HG03565 (cell line): ENCODE results near the gene SMIM21.

Experiments used
- ATAC-seq: cut with Tn5 transposase; IDR thresholded peaks from one replicate; pipeline ENCODE4 v1.9.1; 2021; ENCODE audit warnings: mild to moderate bottlenecking, moderate library complexity; ENCODE audit not compliant: unreplicated experiment

SMIM21 gene

DNA sequence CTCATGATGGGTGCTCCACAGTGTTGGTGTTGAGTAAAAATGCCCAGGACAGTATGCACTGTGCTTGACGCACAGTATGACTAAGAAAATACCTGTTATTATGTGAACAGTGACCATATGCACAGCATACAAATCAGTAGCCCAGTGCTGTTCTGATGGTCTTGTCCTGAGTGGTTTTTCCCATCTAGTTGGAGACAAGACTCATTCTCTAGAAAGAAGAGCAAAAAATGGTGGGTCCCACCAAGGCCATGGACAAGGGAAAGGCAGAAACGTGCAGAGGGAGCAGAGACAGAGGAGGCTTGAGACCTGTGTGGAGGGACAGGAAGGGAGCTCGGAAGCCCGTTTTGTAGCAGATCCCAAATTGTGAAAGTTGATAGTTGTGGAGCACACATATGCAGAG is 987 bp upstream of the SMIM21 start:
- no peak for ATAC-seq

DNA sequence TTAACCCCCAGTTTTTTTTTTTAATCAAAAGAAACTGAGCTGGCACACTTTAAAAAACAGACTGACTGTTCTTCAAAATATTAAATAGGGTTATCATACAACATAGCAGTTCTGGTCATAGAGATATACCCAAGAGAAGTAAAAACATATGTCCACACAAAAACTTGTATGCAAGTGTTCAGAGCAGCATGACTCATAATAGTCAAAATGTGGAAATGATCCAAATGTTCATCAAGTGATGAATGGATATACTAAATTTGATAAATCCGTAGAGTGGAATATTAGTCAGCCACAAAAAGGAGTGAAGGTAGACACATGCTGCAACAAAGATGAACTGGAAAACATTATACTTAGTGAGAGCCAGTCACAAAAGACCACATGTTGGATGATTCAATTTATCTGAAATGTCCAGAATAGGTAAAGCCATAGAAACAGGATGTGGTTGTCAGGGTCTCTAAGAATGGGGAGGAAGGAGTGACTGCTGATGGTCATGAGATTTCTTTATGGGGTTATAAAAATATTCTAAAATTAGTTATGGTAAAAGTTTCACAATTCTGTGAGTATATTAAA is 5.1 kb downstream of the SMIM21 start:
- no peak for ATAC-seq

DNA sequence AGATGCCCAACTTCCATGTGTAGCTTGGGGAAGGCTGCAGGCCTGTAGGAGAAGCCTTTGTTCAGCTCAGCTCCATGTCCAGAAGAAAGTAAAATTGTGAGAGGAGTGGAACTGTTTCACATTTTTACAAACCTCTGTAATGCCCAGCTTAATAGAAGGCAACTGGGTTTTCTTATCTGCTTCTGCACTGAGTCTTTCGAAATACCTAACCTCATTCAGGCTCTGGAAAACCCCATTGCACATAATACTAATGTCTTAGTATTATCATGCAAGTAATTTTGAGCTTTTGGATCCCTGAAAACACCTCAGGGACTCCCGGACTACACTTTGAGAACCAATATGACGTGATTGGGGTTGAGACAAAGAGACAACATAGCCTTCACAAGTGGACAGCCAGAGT is 5.8 kb downstream of the SMIM21 start:
- ATAC-seq = no peak

DNA sequence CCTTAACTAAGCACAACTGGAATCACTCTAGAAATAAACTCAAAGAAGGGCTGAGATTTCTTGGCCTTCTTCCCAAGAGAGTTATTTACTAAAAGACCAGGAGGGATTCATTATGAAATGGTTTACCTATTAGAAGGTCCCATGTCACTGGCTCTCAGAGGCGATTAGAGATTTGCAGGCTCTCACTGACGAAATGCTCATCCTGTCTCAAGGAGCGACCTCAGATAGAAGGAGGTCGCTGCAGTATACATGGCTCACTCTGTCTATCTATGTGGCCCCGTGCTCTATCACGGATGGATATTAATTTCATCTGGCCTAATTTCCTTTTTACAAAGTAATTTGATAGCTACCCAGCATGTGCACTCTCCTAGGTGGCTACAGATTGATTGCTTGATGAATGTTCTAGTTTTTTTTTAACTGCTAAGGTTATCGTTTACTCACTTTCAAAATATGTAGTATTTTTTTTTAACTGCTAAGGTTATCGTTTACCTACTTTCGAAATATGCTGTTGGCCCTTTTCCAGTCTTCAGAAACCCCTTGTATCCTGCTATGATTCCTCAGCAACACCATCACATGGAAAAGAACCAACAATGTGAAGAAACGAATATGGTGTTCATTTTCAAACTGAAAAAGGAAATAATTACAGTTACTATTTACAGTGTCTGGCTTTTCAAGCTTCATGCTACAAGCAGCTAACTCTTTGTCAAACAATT is 9.1 kb downstream of the SMIM21 start:
- ATAC-seq = no peak

DNA sequence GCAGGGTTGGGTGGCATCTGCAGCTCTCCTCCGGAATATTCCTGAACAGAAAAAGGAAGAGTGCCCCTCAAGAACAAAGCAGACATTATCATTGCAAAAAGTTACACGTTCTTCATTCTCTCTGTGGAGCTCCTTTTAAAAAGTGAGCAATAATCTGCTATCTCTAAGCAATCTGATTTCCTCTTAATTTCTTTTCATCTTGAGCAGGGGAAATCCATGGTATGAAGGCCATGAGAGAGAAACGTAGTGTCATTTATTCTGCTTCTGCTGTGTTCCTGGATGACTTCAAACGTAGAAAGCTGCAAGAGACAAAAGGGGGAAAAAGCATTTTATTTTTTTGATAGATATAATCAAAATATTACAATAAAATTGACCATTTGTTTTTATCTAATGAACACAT is 16.9 kb downstream of the SMIM21 start:
- ATAC-seq = no peak

DNA sequence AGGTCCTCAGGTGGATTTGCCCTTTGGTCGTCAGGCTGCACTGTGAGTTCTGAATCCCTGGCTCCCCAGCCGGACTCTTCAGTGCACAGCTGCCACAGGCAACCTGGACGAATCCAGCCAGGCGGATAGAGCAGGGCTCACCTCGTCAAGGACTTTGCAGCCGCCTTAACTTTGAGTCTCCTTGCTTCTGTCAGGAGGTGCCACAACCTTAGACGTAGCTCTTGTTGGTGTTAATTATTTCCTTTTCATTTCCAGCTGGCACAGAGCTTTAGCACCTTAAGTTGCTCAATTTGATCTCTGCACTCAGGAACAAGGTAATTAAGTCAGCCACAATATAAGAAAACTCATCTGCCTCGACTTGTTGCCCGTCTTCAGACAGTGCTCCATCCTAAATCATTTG is 17.7 kb downstream of the SMIM21 start:
- no peak for ATAC-seq

DNA sequence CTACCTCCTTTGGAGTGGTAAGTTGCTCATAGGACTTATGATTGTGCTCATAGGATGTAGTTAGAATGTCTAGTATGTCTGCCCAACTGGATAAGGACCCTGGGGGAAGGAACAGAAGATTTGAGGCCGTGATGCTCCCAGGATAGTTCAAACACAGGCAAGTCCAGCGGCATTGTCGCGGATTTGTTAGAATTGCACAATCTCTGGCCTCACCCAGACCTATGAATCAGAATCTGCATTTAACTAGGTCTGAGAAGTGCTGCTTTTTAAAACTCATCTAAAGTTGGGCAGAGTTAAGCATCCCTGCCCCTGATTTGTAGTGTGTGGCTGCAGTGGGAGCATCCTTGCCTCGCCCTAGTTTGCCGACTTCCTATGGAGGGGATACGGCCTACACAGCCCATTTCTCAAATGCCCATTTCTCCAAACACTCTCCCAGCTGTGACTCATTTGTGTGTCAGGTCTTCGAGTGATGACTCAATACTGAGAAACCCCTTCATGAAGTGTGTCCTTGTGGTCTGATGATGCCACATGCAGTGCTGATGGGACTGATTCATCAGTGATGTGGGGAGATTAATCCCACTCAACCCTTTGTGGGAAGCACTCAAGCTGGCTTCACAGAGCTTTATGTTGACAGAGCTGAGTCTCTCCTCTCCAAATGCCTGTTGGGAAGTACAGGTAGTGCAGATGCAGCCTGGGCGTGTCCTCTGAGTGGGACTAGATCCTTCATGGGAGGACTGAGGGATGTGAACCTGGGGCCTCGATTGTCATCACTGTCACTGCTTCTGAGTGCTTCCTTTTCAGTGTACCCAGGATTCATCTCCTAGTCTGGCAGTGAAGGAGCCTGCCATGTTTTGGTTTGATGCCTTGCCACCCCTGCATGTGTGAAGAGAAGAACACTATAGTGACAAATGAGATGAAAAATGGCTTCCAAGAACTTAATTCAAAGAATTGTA is 18.7 kb downstream of the SMIM21 start:
- ATAC-seq = no peak

DNA sequence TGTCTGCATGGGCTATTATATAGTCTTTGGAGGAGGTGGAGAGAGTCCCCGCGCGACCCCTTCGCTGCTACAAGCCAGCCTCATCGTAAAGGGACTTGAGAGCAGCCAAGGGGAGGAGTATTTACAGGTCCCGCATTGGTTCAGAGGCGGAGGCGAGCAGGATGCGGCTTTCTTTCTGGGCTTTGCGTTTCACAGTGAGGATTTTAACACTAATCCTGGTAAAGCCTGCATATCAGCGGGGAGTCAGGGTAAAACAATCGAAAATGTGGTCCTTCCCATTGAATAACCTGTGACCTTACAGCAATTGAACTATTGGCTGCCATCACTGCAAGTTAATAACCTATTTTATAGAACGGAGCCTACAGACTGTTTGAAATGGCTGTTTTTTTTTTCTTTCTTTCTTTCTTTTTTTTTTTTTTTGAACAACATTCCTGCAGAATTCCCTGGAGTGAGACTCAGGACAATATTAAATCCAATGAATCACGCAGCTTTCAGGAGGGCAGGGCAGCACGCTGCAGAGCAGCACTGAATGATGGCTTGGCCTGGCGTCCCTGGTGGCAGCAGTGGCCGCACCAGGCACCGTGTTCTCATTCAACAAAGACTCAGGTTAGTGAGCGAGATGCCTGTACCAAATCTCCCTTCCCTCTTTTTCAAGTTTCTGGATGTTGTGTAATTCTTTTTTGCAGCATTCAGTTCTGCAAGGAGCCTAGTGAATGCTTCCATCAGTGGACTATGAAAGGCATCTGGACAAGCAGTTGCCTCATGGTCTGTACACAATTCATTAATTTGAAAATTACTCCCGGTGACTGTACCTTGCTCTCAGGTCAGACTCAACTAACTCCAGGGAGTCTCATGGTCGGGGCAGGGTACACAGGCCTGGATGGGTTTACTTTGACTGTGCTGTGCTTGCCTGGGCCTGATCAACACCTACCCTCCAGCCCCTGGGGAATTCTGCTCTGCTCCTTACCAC is 19.8 kb downstream of the SMIM21 start:
- no peak for ATAC-seq

DNA sequence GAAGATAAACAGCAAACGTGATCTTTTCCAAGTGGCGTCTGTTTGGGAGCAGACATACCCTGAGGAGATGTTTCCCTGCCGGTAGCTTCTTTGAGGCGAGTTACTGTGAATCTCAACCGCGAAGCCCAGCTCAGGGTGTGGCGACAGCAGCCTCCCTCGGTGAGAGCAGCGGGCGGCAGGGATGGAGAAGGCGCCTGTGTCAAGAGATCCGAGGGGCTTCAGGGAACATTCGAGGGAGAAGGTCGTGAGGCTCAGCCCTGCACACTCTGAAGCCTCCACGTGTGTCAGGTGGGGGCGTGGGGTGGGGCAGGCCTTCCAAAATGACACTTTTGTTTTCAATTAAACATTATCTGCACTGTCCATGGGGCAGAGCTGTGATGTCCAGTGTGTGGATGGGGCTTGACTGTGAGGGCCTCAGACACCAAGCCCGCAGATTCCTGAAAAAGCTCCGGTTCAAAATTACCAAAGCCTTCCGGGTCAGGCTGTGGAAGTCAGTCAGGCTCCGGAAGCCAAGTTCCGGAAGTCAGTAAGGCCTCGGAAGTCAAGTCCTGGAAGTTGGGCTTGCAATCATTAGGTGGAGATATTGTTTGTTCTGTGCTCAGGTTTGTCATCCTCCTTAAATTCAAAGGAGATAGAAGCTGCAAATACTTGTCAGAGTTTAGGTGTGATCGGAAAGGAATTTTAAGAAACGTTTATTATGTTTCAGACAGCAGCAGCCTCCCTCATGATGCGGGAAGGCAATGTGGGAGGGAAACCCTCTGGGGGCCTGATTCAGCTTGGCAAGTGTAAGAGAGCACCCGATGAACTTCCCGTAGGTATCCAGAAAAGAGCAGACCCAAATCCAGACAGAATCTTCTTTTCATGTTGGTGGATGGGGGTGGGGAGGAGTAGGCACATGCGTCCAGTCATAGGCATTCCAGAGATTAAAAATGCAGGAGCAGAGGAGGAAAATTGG is 20.7 kb downstream of the SMIM21 start:
- ATAC-seq = no peak

DNA sequence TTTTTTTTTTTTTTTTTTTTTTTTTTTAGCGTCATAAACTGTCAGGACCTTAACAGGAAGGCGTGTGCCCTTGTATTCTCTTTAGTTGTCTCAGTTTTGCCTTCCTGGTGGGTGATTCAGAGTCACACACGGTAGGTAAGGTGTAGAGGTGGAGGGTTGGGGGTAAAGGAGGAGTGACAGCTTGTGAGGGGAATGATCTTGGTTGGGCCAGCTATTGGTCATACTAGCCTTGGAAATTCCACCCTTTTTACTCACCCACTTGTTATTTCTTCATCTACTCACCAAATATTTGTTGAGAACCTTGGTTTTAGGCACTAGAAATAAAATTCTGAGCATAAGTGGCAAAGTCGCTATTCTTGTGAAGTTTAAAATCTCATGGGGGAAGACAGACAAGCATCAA is 22.2 kb downstream of the SMIM21 start:
- ATAC-seq = no peak

DNA sequence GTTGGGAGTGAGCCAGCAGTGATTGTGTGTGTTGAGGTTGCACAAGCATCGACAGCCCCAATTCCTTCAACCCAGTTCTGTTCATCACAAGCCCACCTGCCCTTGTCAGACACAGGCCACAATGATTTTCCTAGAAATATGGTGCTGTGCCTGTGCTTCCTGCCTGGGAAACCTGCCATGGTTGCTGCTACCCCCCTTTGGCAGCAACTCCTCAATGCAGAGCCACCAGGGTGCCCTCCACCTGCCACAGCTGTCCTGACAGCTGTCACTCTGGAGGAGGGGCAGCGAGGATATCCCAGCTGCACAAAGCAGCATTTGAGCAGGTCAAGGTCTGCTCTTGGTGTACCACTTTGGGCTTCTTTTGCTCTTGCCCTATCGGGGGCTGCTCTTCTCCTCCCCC is 27.1 kb downstream of the SMIM21 start:
- no peak for ATAC-seq

DNA sequence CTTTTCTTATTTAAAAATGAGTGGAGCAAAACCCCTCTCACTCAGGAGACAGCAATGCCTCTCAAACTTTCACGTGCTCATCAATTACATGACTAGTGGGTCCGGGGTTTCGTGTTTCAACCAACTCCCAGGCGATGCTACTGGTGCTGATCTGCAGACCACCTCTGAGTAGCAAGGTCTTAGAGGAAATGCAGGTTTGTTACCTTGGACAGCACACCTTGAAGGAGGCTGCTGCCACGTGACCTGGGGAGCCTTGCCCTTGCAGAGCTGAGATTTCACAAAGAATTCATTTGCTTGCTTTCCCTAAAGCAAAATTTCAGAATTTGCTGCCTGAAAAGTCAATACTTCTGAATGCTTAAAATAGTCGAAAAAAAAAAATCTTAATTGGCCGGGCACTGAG is 32.4 kb downstream of the SMIM21 start:
- no peak for ATAC-seq

DNA sequence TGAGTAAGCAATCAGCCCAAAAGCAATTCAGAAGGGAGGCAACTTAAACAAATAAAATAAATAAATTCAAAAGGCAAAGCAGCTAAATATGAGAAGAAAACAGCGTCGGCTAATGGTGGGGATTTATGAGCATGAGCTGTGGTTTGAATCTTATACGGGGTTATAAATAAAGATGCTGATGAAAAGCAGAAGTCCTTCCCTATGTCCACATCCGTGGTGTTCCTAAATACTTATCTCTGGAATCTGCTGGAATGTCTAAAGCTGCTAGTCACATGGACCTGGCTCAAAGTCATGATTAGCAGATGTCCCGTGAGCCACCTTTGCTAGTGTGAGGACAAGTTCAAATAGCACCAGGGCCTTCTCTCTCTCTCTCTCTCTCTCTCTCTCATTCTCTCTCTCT is 33.8 kb downstream of the SMIM21 start:
- ATAC-seq = no peak

DNA sequence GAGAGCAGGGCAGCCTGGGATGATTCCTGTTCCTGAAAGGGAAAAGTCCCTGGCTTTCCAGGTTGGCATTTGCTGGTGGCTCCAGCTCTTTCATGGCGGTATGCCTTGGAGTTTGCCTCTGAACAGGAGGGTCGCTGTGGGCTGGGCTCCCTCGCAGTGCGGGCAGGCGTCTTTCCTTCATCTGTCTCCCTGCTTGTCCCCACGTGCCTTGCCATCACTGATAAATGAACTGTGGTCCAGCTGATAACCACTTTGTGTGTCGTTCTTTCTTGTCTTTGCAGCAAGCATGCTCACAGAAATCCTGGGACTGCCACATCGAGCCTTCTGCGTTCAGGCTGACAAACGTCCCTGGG is 35.3 kb downstream of the SMIM21 start:
- no peak for ATAC-seq

DNA sequence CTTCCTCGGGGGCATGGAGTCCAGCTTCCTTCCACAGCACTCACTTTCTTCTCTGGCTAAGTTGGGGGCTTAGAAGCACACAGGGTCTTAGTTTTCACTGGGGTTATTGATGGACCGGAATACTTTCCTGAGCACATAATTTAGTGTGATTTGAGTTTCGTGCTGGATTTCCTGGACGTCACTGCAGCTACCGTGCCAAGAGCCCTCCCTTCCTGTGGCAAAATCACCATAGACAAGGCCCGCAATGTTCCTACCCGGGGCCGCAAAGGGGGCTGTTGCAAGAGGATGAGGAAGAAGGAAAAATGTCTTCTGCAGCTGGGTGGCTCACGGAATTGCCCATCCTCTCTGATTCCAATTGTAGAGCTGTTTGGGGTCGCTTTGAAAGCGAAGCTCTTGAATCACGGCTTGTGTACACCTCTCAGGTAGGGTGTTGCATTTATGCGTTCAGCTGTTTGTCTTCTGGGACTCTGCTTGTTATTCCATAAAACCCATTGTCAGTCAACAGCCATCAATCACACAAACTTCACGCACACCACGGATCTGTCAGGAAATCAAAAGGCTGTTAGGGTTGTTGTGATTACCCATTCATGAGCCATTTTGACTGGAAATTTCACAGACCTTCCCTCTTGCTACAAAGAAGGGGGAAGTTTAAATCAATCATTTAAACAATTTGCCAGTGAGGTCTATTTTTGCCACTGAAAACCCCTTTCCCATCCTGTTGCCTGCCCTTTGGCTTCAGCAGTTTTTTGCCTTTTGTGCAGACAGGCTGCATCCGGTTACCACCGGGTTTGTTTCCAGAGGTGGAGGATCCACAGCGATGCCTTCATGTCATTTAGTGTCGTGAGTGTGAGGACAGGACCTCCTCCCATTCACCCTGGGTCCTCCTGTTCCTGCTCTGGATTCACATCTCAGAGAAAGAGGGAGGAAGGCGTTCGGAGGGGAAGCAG is 36.0 kb downstream of the SMIM21 start:
- ATAC-seq = no peak

DNA sequence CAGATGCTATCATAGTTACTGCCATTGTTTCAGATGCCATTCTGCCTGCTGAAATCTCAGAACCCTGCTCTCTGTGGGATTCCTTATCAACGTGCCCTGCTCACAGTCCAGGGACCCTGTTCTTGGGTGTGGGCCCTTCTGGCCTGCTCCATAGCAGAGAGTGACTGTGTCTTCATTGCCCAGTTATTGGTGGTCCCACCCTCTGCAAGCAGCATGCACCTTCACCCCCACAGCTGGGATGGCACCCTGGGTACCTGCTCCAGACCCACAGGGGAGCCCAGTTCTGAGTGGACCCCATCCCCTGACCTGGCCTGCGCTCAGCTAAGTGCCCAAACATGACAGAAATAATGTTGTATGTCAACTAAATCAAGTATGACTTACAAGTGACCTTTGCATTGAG is 36.6 kb downstream of the SMIM21 start:
- no peak for ATAC-seq

DNA sequence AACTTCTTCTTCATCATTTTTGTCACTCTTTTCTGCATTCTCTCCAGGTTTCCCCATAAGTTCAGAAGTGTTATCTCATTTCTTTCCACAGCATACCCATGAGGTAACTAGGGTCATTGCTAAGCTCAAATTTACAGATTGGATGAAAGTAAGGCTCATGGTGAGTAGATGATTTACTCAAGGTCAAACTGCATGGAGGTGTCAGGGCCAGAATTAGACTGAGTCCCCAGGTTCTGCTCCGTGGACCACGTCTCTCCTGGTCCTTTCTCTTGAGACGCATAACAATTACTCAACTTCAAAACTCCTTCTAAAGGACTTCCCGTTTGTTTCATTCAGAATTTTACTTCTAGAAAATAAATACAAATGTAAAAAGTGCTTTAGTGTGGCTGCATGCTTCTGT is 43.4 kb downstream of the SMIM21 start:
- ATAC-seq = no peak
